ENCODE results near the gene ENSA.
"Not testable (repeated sequence)": the region's sequence is repeated elsewhere in the genome, so short reads cannot be mapped to it uniquely, and the experiment has no call there.

The ENSA gene

DNA sequence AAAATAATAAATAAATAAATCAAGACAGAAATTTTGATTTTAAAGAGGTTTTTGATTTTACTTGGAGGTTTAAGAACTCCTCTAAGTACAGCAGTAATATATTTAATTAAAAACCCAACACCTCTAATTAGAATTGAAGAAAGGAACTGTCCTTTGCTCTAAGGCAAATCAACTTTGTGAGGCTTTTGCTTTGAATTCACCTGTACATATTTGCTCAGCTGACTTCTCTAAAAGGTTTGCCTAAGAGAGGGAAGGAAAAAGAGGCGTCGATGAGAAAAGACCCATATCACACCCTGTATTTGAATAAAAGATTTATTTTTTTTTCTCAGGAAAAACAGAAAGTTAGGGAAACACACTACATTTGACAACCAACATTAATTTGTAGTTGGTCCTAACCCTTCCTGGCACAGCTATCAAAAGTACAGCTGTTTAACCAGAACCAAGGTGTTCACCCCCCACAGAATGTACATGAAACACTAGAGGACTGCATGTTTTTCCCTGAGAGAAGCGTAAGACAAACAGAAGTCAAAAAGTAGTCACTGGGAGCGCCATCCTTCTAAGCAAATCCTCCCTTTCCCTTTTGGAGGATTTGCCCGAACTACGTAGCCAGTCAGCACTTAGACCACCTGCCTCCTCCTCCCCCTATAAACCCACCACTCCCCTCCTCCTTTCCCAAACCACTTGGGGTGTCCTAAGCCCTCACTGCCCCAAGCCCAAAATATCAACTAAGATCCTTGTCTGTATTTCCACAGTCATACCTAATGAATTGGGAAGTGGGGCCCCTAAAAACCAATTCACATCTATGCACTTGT lies 54.9 kb downstream of the ENSA start:
- intact Hi-C loops (cut with micrococcal nuclease) = no loop called here
- peaks cover 49% of the 10 kb centered on the region for H3K4me1 Mint-ChIP-seq (ENCODE audit: low read depth)
- peak overlapping the region; percentile 84 for H3K4me3 Mint-ChIP-seq
- no peak overlapping the region for H3K27ac Mint-ChIP-seq
- H3K27me3 Mint-ChIP-seq = no peaks in the 10 kb centered on the region
- H3K9me3 Mint-ChIP-seq = no peaks in the 10 kb centered on the region
- peaks cover 99% of the 10 kb centered on the region for H3K36me3 Mint-ChIP-seq (ENCODE audit: low read depth)

DNA sequence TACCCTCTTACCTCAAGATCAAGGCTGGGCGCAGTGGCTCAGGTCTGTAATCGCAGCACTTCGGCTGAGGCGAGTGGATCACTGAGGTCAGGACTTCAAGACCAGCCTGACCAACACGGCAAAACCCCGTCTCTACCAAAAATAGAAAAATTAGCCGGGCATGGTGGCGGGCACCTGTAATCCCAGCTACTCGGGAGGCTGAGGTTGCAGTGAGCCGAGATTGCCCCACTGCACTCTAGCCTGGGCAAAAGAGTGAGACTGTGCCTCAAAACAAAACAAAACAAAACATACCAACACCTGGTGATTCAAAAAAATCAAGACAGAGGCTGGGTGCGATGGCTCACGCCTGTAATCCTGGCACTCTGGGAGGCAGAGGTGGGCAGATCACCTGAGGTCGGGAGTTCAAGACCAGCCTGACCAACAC lies 55.8 kb downstream of the ENSA start:
- H3K4me3 Mint-ChIP-seq = peak overlapping the region; percentile 56
- H3K27ac Mint-ChIP-seq = peak overlapping the region; percentile 52
- intact Hi-C loops (cut with micrococcal nuclease); H3K27me3 Mint-ChIP-seq; H3K9me3 Mint-ChIP-seq: not testable (repeated sequence)
- H3K36me3 Mint-ChIP-seq (ENCODE audit: low read depth) = peaks cover 98% of the 10 kb centered on the region
- H3K4me1 Mint-ChIP-seq (ENCODE audit: low read depth) = peaks cover 57% of the 10 kb centered on the region

DNA sequence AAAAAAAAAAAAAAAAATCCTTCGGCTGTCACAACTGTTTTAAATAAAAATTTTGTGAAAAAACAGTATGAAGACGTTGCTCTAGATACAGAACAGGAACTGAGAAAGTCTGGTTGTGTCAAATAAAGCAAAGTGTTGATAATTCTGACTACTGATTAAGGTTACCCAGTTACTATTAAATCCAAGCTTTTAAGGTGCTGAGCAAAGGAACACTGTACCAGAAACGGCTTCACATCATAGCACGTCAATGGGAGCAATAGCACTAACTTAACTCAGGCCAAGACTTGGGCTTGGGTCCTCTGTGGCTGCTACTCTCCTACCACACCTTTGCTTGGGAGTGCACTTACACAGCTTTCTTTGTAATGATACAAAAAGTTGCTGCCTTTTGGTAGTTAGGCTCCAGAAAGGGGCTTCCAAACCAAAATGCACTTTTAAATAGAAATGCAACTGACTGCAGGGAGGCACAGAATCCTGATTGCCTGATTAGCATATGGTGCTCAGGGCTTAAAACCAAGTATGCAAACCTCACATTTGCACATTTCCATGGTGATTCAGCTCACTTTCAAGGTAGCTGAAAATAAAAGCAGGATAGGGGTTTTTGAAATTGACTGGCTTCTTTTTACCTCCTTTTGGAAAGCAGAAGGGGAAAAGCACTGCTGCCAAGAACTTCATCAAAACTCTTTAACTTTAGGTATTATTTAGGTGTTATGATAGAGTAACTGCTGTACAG lies 56.3 kb downstream of the ENSA start:
- H3K27me3 Mint-ChIP-seq = no peaks in the 10 kb centered on the region
- H3K27ac Mint-ChIP-seq = peak overlapping the region; percentile 52
- H3K4me1 Mint-ChIP-seq (ENCODE audit: low read depth) = peaks cover 62% of the 10 kb centered on the region
- H3K4me3 Mint-ChIP-seq = peak overlapping the region; percentile 56
- no peaks in the 10 kb centered on the region for H3K9me3 Mint-ChIP-seq
- H3K36me3 Mint-ChIP-seq (ENCODE audit: low read depth) = peaks cover 93% of the 10 kb centered on the region
- intact Hi-C loops (cut with micrococcal nuclease) = no loop called here

Data from dendritic cell treated with granulocyte-macrophage colony-stimulating factor and Interleukin-4, amounts not matched to agents 40 ng/mL and 50 ng/mL, for 4 days (primary cell).